Endothelial cell of umbilical vein (primary cell): ENCODE results near the gene FZD2. TPM values are rescaled to one million over a fixed set of nuclear protein-coding genes. Genes with fewer than 3 reads are reported as not detected.

Experiments
- BruUV-seq: library from RNA; stranded (reverse); fragments of 400-500 nt; replicated peaks from 2 replicates; lab custom pipeline; 2021; lab: Mats Ljungman, UMichigan
- CTCF ChIA-PET: fragments of 300-600, 350-600 bp; sonication (Branson Sonifier 250); formaldehyde crosslinking; loops from one replicate; lab custom pipeline; 2021; ENCODE audit warnings: antibody characterized with exemption, inconsistent platforms; lab: Charles Lee
- POLR2A ChIA-PET: fragments of 300-600, 350-600 bp; sonication (Branson Sonifier 250); formaldehyde crosslinking; loops from one replicate; lab custom pipeline; 2021; ENCODE audit warnings: antibody characterized with exemption, inconsistent platforms; lab: Charles Lee
- DNase-seq: peaks from one replicate; pipeline ENCODE4 v3.0.0-alpha.2; 2011; ENCODE audit warnings: low read depth, low spot score
- FAIRE-seq: peaks from 2 replicates; lab custom pipeline; 2011; peaks lifted over from hg19 to GRCh38; lab: Jason Lieb, UNC
- H2AFZ ChIP-seq: 2 replicates; pipeline ENCODE4 v1.6.0; 2012; ENCODE audit warnings: low read depth, low read length, control low read depth, inconsistent platforms
- H3K27ac ChIP-seq: 2 replicates; pipeline ENCODE4 v1.5.1; 2011; ENCODE audit warnings: low read depth, mild to moderate bottlenecking, control low read depth, low read length, moderate library complexity; ENCODE audit not compliant: insufficient read depth
- H3K27me3 ChIP-seq, 2 experiments: 2 replicates each; pipeline versions ENCODE4 v1.6.0 to v1.6.1; 2011; ENCODE audit warnings: low read length in 2 of 2, mixed read lengths in 1 of 2; ENCODE audit not compliant: control insufficient read depth in 2 of 2, insufficient read depth in 2 of 2
- H3K36me3 ChIP-seq, 2 experiments: 2 replicates in 1 of 2; 3 replicates in 1 of 2; pipeline ENCODE4 v1.5.1; 2011; ENCODE audit warnings: low read length in 2 of 2, mild to moderate bottlenecking in 1 of 2, moderate library complexity in 1 of 2; ENCODE audit not compliant: control insufficient read depth in 2 of 2, insufficient read depth in 2 of 2; ENCODE audit errors: extremely low read depth in 1 of 2
- H3K4me1 ChIP-seq: 3 replicates; pipeline ENCODE4 v1.5.1; 2011; ENCODE audit warnings: mild to moderate bottlenecking, low read length; ENCODE audit not compliant: control insufficient read depth, insufficient read depth; ENCODE audit errors: extremely low read depth
- H3K4me2 ChIP-seq: 2 replicates; pipeline ENCODE4 v1.6.1; 2011; ENCODE audit warnings: low read length, control low read depth, mixed read lengths; ENCODE audit not compliant: insufficient read depth
- H3K4me3 ChIP-seq, 3 experiments: fragments of 200-600 bp in 1 of 3; sonication (generic), shearing (Covaris generic) in 1 of 3; replicated peaks in 1 of 3; 2 replicates each; pipeline ENCODE4 v1.5.1; 2011 to 2016; ENCODE audit warnings: control low read depth in 3 of 3, low read length in 3 of 3, mild to moderate bottlenecking in 2 of 3, inconsistent platforms in 1 of 3, low read depth in 1 of 3, moderate library complexity in 1 of 3; ENCODE audit not compliant: insufficient read depth in 1 of 3
- H3K79me2 ChIP-seq: 2 replicates; pipeline ENCODE4 v1.6.0; 2012; ENCODE audit warnings: low read length, inconsistent platforms; ENCODE audit not compliant: control insufficient read depth, insufficient read depth
- H3K9ac ChIP-seq: replicated peaks from 2 replicates; pipeline ENCODE3; 2011; ENCODE audit warnings: low read length, control low read depth; ENCODE audit not compliant: insufficient read depth; ENCODE audit errors: extremely low read depth
- H3K9me1 ChIP-seq: replicated peaks from 3 replicates; pipeline ENCODE4 v1.6.0; 2011; ENCODE audit warnings: mild to moderate bottlenecking, low read length; ENCODE audit not compliant: control insufficient read depth, insufficient read depth; ENCODE audit errors: extremely low read depth
- H3K9me3 ChIP-seq: replicated peaks from 2 replicates; pipeline ENCODE4 v1.5.1; 2012; ENCODE audit warnings: low read length, inconsistent platforms; ENCODE audit not compliant: control insufficient read depth, insufficient read depth
- H4K20me1 ChIP-seq: replicated peaks from 2 replicates; pipeline ENCODE3; 2011; ENCODE audit warnings: mild to moderate bottlenecking, low read length; ENCODE audit not compliant: control insufficient read depth, insufficient read depth; ENCODE audit errors: extremely low read depth
- CTCF ChIP-seq, 2 donors: IDR thresholded peaks; 1 replicate in 1 of 2; 2 replicates in 1 of 2; pipeline ENCODE4 v1.5.1; 2011; ENCODE audit warnings: low read length in 2 of 2, mild to moderate bottlenecking in 2 of 2, moderate library complexity in 2 of 2, control low read depth in 1 of 2, inconsistent platforms in 1 of 2, low read depth in 1 of 2; ENCODE audit not compliant: insufficient read depth in 1 of 2; ENCODE audit errors: extremely low read depth in 1 of 2
- EZH2 ChIP-seq: IDR thresholded peaks from 2 replicates; pipeline ENCODE4 v1.6.1; 2012; ENCODE audit warnings: borderline replicate concordance, low read depth, mild to moderate bottlenecking, moderate library complexity, low read length, inconsistent platforms; ENCODE audit not compliant: severe bottlenecking
- FOS ChIP-seq: IDR thresholded peaks from 2 replicates; pipeline ENCODE4 v1.6.1; 2011; ENCODE audit warnings: mild to moderate bottlenecking, low read length, moderate library complexity, borderline replicate concordance; ENCODE audit not compliant: insufficient read depth
- GATA2 ChIP-seq: IDR thresholded peaks from 2 replicates; pipeline ENCODE4 v1.7.0; 2011; ENCODE audit warnings: low read depth, mild to moderate bottlenecking, moderate library complexity, mixed read lengths, low read length; ENCODE audit not compliant: insufficient read length, insufficient read depth
- JUN ChIP-seq: IDR thresholded peaks from 2 replicates; pipeline ENCODE4 v1.6.1; 2011; ENCODE audit warnings: borderline replicate concordance, low read depth; ENCODE audit not compliant: insufficient read length, insufficient read depth
- MAX ChIP-seq: IDR thresholded peaks from 2 replicates; pipeline ENCODE4 v1.6.1; 2011; ENCODE audit not compliant: insufficient read depth, insufficient read length
- MYC ChIP-seq: IDR thresholded peaks from one replicate; pipeline ENCODE4 v1.6.1; 2011; ENCODE audit warnings: mild to moderate bottlenecking, low read depth, low read length
- POLR2A ChIP-seq: IDR thresholded peaks from 2 replicates; pipeline ENCODE4 v1.6.1; 2012; ENCODE audit warnings: low read depth, mild to moderate bottlenecking, control low read depth, low read length
- POLR2AphosphoS5 ChIP-seq: IDR thresholded peaks from 2 replicates; pipeline ENCODE4 v1.6.1; 2012; ENCODE audit warnings: low read depth, mild to moderate bottlenecking, control low read depth, low read length, moderate library complexity; ENCODE audit not compliant: insufficient read depth
- dilution Hi-C: fragments of 300-500 bp; cut with MboI; formaldehyde crosslinking; loops from one replicate; pipeline ENCODE4 v1.15.0; 2019; ENCODE audit warnings: low sequenced_read_pairs; ENCODE audit not compliant: extremely low pct_ligation_motif_present
- intact Hi-C: fragments of 100-400 bp; cut with micrococcal nuclease; formaldehyde crosslinking; loops from one replicate; pipeline ENCODE4 v1.10.0; 2022
- polyA plus RNA-seq, 4 experiments: library from polyadenylated mRNA; depleted of rRNA in 3 of 4; stranded (reverse) in 3 of 4; unstranded in 1 of 4; fragments of >200 nt; gene quantifications; 2 replicates each; pipeline versions ENCODE4 v1.2.1 to v1.2.3, GENCODE V29; 2011 to 2012; ENCODE audit warnings: missing spikeins in 1 of 4
- total RNA-seq: library from RNA; stranded (reverse); gene quantifications from 2 replicates; pipeline ENCODE4 v1.2.3, GENCODE V29; 2021

The FZD2 gene
- total and polyA plus RNA-seq, 2 donors (not counting 3 experiments of a cell fraction or from before 2014, with no cell fraction given): 5.8 to 14.0 TPM

GRCh38 chr17:44568945-44569858 lies 11.9 kb downstream of the FZD2 start:
- DNase-seq (no peak), FAIRE-seq (no peak)
- intact Hi-C loops: no loop called here
- no peak overlapping the region for H3K27ac ChIP-seq
- no peaks in the 10 kb centered on the region for H3K4me1 ChIP-seq
- no peaks in the 10 kb centered on the region for H3K9me3 ChIP-seq
- H2AFZ ChIP-seq: no peak overlapping the region
- no peaks in the 10 kb centered on the region for H4K20me1 ChIP-seq
- ChIA-PET CTCF (interaction anchor here (2.3 kb wide), 1 partner anchor 36 kb away, joined by 8 read pairs; no protein-coding TSS in a partner anchor), POLR2A (no interaction called here)
- dilution Hi-C loops: no loop called here
- H3K36me3 ChIP-seq: no peaks in the 10 kb centered on the region
- peaks cover 0 to 3% of the 10 kb centered on the region in 2 experiments for H3K27me3 ChIP-seq
- no peaks in the 10 kb centered on the region for H3K79me2 ChIP-seq
- BruUV-seq: no TSS peak
- no peaks in the 10 kb centered on the region for H3K9me1 ChIP-seq
- no peak overlapping the region for H3K4me2 ChIP-seq
- no peak for TF ChIP-seq GATA2
- no peak for TF ChIP-seq POLR2A
- H3K4me3 ChIP-seq: no peak overlapping the region
- no peak overlapping the region for H3K9ac ChIP-seq

- Histone ChIP-seq H3K36me3 (no peaks in the 10 kb centered on the region), H3K9ac (no peak overlapping the region), H3K4me1 (no peaks in the 10 kb centered on the region), H4K20me1 (no peaks in the 10 kb centered on the region), H3K4me3 (no peak overlapping the region), H3K9me1 (no peaks in the 10 kb centered on the region), H3K27ac (no peak overlapping the region), H3K4me2 (no peak overlapping the region), H3K79me2 (no peaks in the 10 kb centered on the region), H3K9me3 (no peaks in the 10 kb centered on the region), H3K27me3 (peaks cover 0 to 6% of the 10 kb centered on the region in 2 experiments), H2AFZ (no peak overlapping the region)
- ChIA-PET POLR2A (interaction anchor here (0.9 kb wide), 1 partner anchor 40 kb away, joined by 3 read pairs; no protein-coding TSS in a partner anchor), CTCF (interaction anchor here (1.2 kb wide), 1 partner anchor 39 kb away, joined by 4 read pairs; no protein-coding TSS in a partner anchor)
- BruUV-seq: no TSS peak
- DNase-seq (no peak), FAIRE-seq (no peak)
- dilution Hi-C loops: no loop called here
- intact Hi-C loops: no loop called here
- TF ChIP-seq EZH2 (no peak), MYC (no peak), POLR2AphosphoS5 (no peak), FOS (no peak), JUN (no peak), POLR2A (no peak), GATA2 (no peak), CTCF (IDR thresholded peaks at IDR 0.05; ENCODE audit: extremely low read depth in 1 of 2, insufficient read depth in 1 of 2, low read depth in 1 of 2, low read length in 2 of 2) (no peak), MAX (no peak)
Observed at GRCh38 chr17:44572801-44573200, 15.5 kb downstream of the FZD2 start.
